HCT116 (cell line): ENCODE results near the gene DIP2B. TPM values are rescaled to one million over a fixed set of nuclear protein-coding genes. Genes with fewer than 3 reads are reported as not detected.

ENCODE experiments used
- ATAC-seq: fragments of 200-7000 bp; cut with Tn5 transposase; 2 replicates; pipeline ENCODE4 v1.9.1; 2020; ENCODE audit warnings: mild to moderate bottlenecking, moderate library complexity
- BruUV-seq: library from RNA; stranded (reverse); fragments of 400-500 nt; replicated peaks from 2 replicates; lab custom pipeline; 2021; lab: Mats Ljungman, UMichigan
- CTCF ChIA-PET: fragments of 300-600 bp; sonication (Branson Sonifier 250); formaldehyde crosslinking; loops from one replicate; lab custom pipeline; 2021; ENCODE audit warnings: antibody characterized with exemption; lab: Charles Lee
- POLR2A ChIA-PET: fragments of 300-600, 350-600 bp; sonication (Branson Sonifier 250); formaldehyde crosslinking; loops from one replicate; lab custom pipeline; 2021; ENCODE audit warnings: antibody characterized with exemption; lab: Charles Lee
- RAD21 ChIA-PET, 2 experiments: fragments of 300-600 bp; sonication (Branson Sonifier 250); formaldehyde crosslinking; loops; one replicate each; lab custom pipeline; 2023; ENCODE audit warnings: low total read pairs in 2 of 2; ENCODE audit not compliant: uncharacterized antibody in 2 of 2, unreplicated experiment in 2 of 2, low non-redundant PET in 1 of 2; lab: Charles Lee
- DNase-seq: peaks from one replicate; pipeline ENCODE4 v3.0.0-alpha.2; 2010; ENCODE audit warnings: low read depth, low spot score
- H2AFZ ChIP-seq: fragments of 200-600 bp; shearing (Covaris generic), sonication (generic); 2 replicates; pipeline ENCODE4 v1.6.1; 2017; ENCODE audit warnings: low read depth, mixed run types, mixed read lengths, antibody characterized with exemption, low read length; ENCODE audit not compliant: poor library complexity, severe bottlenecking
- H3K27ac ChIP-seq: 2 replicates; pipeline ENCODE4 v1.5.1; 2012; ENCODE audit warnings: low read depth, low read length
- H3K27me3 ChIP-seq: fragments of 200-600 bp; sonication (generic); 2 replicates; pipeline ENCODE4 v1.6.1; 2016; ENCODE audit warnings: mixed run types, low read length, mixed read lengths; ENCODE audit not compliant: insufficient read depth
- H3K36me3 ChIP-seq, 2 experiments: fragments of 200-500 bp in 1 of 2; fragments of 200-600 bp in 1 of 2; sonication (Bioruptor generic) in 1 of 2; sonication (generic) in 1 of 2; 2 replicates each; pipeline versions ENCODE4 v1.5.1 to v1.6.1; 2014 to 2016; ENCODE audit warnings: low read length in 2 of 2, inconsistent platforms in 1 of 2, mixed read lengths in 1 of 2, mixed run types in 1 of 2; ENCODE audit not compliant: insufficient read depth in 2 of 2, control insufficient read depth in 1 of 2
- H3K4me1 ChIP-seq, 2 experiments: fragments of 200-600 bp in 1 of 2; sonication (generic) in 1 of 2; 2 replicates each; pipeline versions ENCODE4 v1.5.1 to v1.6.1; 2012 to 2017; ENCODE audit warnings: low read length in 2 of 2, inconsistent platforms in 1 of 2, mild to moderate bottlenecking in 1 of 2, mixed read lengths in 1 of 2, mixed run types in 1 of 2, moderate library complexity in 1 of 2; ENCODE audit not compliant: insufficient read depth in 2 of 2, control insufficient read depth in 1 of 2
- H3K4me2 ChIP-seq: fragments of 200-600 bp; sonication (generic); 2 replicates; pipeline ENCODE4 v1.6.1; 2017; ENCODE audit warnings: mixed run types, low read length, mixed read lengths
- H3K4me3 ChIP-seq, 2 experiments: fragments of 200-600 bp in 1 of 2; sonication (generic) in 1 of 2; replicated peaks in 1 of 2; 2 replicates each; pipeline ENCODE4 v1.5.1; 2011 to 2016; ENCODE audit warnings: low read length in 2 of 2, control low read depth in 1 of 2, low read depth in 1 of 2, mild to moderate bottlenecking in 1 of 2, mixed read lengths in 1 of 2, mixed run types in 1 of 2
- H3K79me2 ChIP-seq: fragments of 200-600 bp; sonication (generic); 2 replicates; pipeline ENCODE4 v1.6.1; 2017; ENCODE audit warnings: mild to moderate bottlenecking, mixed run types, low read length, moderate library complexity, mixed read lengths; ENCODE audit not compliant: insufficient read depth
- H3K9ac ChIP-seq: fragments of 200-600 bp; sonication (generic); 2 replicates; pipeline ENCODE4 v1.6.1; 2016; ENCODE audit warnings: low read length, mixed read lengths
- H3K9me2 ChIP-seq: fragments of 200-600 bp; sonication (generic), shearing (Covaris generic); 2 replicates; pipeline ENCODE4 v1.6.1; 2017; ENCODE audit warnings: mixed run types, mild to moderate bottlenecking, moderate library complexity; ENCODE audit not compliant: insufficient read depth
- H3K9me3 ChIP-seq, 2 experiments: fragments of 200-500 bp in 1 of 2; fragments of 200-600 bp in 1 of 2; sonication (Bioruptor generic) in 1 of 2; sonication (generic) in 1 of 2; 2 replicates each; pipeline ENCODE4 v1.6.1; 2014 to 2017; ENCODE audit warnings: low read length in 2 of 2, mixed read lengths in 2 of 2, inconsistent platforms in 1 of 2, low read depth in 1 of 2, mild to moderate bottlenecking in 1 of 2, mixed run types in 1 of 2, moderate library complexity in 1 of 2; ENCODE audit not compliant: control insufficient read depth in 1 of 2, insufficient read depth in 1 of 2
- H4K20me1 ChIP-seq: fragments of 200-600 bp; sonication (generic), shearing (Covaris generic); 2 replicates; pipeline ENCODE4 v1.6.1; 2017; ENCODE audit warnings: mixed run types, mild to moderate bottlenecking, moderate library complexity; ENCODE audit not compliant: insufficient read depth
- EGR1 ChIP-seq: IDR thresholded peaks from 2 replicates; pipeline ENCODE4 v1.6.1; 2012; ENCODE audit warnings: low read depth
- EZH2 ChIP-seq: fragments of 200-600 bp; sonication (generic); IDR thresholded peaks from 2 replicates; pipeline ENCODE4 v1.6.1; 2017; ENCODE audit warnings: antibody characterized with exemption, mixed run types
- FOSL1 ChIP-seq: IDR thresholded peaks from 2 replicates; pipeline ENCODE4 v1.6.1; 2012; ENCODE audit warnings: low read depth
- JUND ChIP-seq: IDR thresholded peaks from 2 replicates; pipeline ENCODE4 v1.6.1; 2012
- MAX ChIP-seq: IDR thresholded peaks from 2 replicates; pipeline ENCODE4 v1.6.1; 2012
- RAD21 ChIP-seq: IDR thresholded peaks from 2 replicates; pipeline ENCODE4 v1.6.1; 2012; ENCODE audit warnings: low read depth, mild to moderate bottlenecking
- REST ChIP-seq: IDR thresholded peaks from 2 replicates; pipeline ENCODE4 v1.6.1; 2012; ENCODE audit warnings: low read depth
- SIN3A ChIP-seq: IDR thresholded peaks from 2 replicates; pipeline ENCODE4 v1.6.1; 2012; ENCODE audit warnings: low read depth
- SP1 ChIP-seq: IDR thresholded peaks from 2 replicates; pipeline ENCODE4 v1.6.1; 2012; ENCODE audit warnings: low read depth
- TCF7L2 ChIP-seq: IDR thresholded peaks from 2 replicates; pipeline ENCODE4 v1.7.0; 2011; ENCODE audit warnings: borderline replicate concordance, inconsistent platforms; ENCODE audit not compliant: insufficient read depth, insufficient read length; ENCODE audit errors: extremely low read depth
- YY1 ChIP-seq: IDR thresholded peaks from 2 replicates; pipeline ENCODE4 v1.6.1; 2011; ENCODE audit warnings: low read length, low read depth, moderate library complexity, mild to moderate bottlenecking; ENCODE audit not compliant: insufficient replicate concordance; ENCODE audit errors: extremely low read depth
- ZFX ChIP-seq: fragments of 450-650 bp; IDR thresholded peaks from 2 replicates; pipeline ENCODE4 v1.6.1; 2017
- ZNF274 ChIP-seq: fragments of 200-500 bp; sonication (Bioruptor generic); IDR thresholded peaks from 2 replicates; pipeline ENCODE4 v1.6.1; 2014; ENCODE audit warnings: mild to moderate bottlenecking, low read depth, low read length, inconsistent platforms
- intact Hi-C: fragments of 100-400 bp; cut with micrococcal nuclease; formaldehyde crosslinking; loops from 2 replicates; pipeline ENCODE4 v1.10.0; 2022
- total RNA-seq: library from RNA; stranded (reverse); gene quantifications from one replicate; pipeline ENCODE4 v1.2.1, GENCODE V29; 2021; ENCODE audit not compliant: unreplicated experiment
- TF ChIP-seq, protein P1 (sequence below): IDR thresholded peaks from 2 replicates; pipeline ENCODE4 v1.6.1; 2011; ENCODE audit warnings: mild to moderate bottlenecking, low read length, moderate library complexity; ENCODE audit not compliant: insufficient replicate concordance; ENCODE audit errors: extremely low read depth
- TF ChIP-seq, protein P2 (sequence below): IDR thresholded peaks from 2 replicates; pipeline ENCODE4 v1.6.1; 2012

Gene DIP2B
- total RNA-seq, 1 experiment from 2014 or later = 32.3 TPM

DNA sequence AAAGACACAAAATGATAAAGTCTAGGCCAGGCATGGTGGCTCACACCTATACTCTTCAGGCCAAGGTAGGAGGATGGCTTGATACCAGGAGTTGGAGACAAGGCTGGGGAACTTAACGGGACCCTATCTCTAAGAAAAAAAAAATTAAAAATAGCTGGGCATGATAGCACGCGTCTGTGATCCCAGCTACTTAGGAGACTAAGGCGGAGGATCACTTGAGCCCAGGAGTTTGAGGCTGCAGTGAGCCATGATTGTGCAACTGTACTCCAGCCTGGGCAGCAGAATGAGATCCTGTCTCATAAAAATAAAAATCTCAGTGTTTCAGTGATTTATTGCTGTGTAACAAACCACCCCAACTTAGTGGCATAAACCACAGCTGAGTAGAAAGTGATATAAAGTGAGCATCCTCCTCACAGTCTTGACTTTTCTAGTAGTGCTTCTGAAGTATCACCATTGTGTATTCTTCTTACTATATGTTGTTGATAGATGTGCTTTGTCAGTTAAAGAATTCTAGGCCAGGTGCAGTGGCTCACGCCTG is 248.5 kb downstream of the DIP2B start:
- DNase-seq (no peak), ATAC-seq (no peak)
- no peaks in the 10 kb centered on the region for H3K9me3 ChIP-seq
- no peak overlapping the region for H3K9ac ChIP-seq
- POLR2A ChIA-PET = interaction anchor here (0.6 kb wide), 1 partner anchor 10 kb away, joined by 3 read pairs; the partner anchor contains the start of gene ATF1
- no peaks in the 10 kb centered on the region for H3K9me2 ChIP-seq
- RAD21 ChIA-PET = no interaction called here
- intact Hi-C loops = no loop called here
- no peak overlapping the region for H2AFZ ChIP-seq
- H4K20me1 ChIP-seq = no peaks in the 10 kb centered on the region
- H3K79me2 ChIP-seq = no peaks in the 10 kb centered on the region
- no peak overlapping the region for H3K27ac ChIP-seq
- no TSS peak for BruUV-seq
- H3K4me3 ChIP-seq = no peak overlapping the region
- H3K4me1 ChIP-seq = no peaks in the 10 kb centered on the region
- no peaks in the 10 kb centered on the region for H3K27me3 ChIP-seq
- no peak overlapping the region for H3K4me2 ChIP-seq
- TF ChIP-seq FOSL1 = no peak
- TF ChIP-seq TCF7L2 = no peak
- TF ChIP-seq ZFX = no peak
- no peak for TF ChIP-seq EGR1
- no peak for TF ChIP-seq RAD21
- TF ChIP-seq ZNF274 = no peak
- no peak for TF ChIP-seq SP1
- no peak for TF ChIP-seq SIN3A
- no peak for TF ChIP-seq REST
- no peak for TF ChIP-seq YY1
- no peak for TF ChIP-seq JUND
- TF ChIP-seq, protein P1, sequence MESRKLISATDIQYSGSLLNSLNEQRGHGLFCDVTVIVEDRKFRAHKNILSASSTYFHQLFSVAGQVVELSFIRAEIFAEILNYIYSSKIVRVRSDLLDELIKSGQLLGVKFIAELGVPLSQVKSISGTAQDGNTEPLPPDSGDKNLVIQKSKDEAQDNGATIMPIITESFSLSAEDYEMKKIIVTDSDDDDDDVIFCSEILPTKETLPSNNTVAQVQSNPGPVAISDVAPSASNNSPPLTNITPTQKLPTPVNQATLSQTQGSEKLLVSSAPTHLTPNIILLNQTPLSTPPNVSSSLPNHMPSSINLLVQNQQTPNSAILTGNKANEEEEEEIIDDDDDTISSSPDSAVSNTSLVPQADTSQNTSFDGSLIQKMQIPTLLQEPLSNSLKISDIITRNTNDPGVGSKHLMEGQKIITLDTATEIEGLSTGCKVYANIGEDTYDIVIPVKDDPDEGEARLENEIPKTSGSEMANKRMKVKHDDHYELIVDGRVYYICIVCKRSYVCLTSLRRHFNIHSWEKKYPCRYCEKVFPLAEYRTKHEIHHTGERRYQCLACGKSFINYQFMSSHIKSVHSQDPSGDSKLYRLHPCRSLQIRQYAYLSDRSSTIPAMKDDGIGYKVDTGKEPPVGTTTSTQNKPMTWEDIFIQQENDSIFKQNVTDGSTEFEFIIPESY = no peak
- TF ChIP-seq, protein P2, sequence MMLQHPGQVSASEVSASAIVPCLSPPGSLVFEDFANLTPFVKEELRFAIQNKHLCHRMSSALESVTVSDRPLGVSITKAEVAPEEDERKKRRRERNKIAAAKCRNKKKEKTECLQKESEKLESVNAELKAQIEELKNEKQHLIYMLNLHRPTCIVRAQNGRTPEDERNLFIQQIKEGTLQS = no peak
- TF ChIP-seq MAX = no peak
- TF ChIP-seq EZH2 = no peak
- TF ChIP-seq, all 23 proteins: peak for 0
- CTCF ChIA-PET = no interaction called here
- H3K36me3 ChIP-seq = no peaks in the 10 kb centered on the region
